Mesothelial cell of epicardium (in vitro differentiated cells): ENCODE data around the gene FRMD4A. TPM values are rescaled to one million over a fixed set of nuclear protein-coding genes. Genes with fewer than 3 reads are reported as not detected.

Source experiments
- DNase-seq, 2 experiments: peaks; one replicate each; pipeline ENCODE4 v3.0.0; 2021; ENCODE audit warnings: low spot score in 2 of 2; ENCODE audit not compliant: unreplicated experiment in 2 of 2
- H3K27ac Mint-ChIP-seq: 2 replicates; pipeline ENCODE4 v1.8.0; 2021; ENCODE audit warnings: mixed read lengths
- H3K27me3 Mint-ChIP-seq: 2 replicates; pipeline ENCODE4 v1.8.0; 2021; ENCODE audit warnings: low read depth, mixed read lengths
- H3K36me3 Mint-ChIP-seq: 2 replicates; pipeline ENCODE4 v1.8.0; 2021; ENCODE audit warnings: mixed read lengths
- H3K4me1 Mint-ChIP-seq: 2 replicates; pipeline ENCODE4 v1.8.0; 2021; ENCODE audit warnings: mixed read lengths
- H3K4me3 Mint-ChIP-seq: 2 replicates; pipeline ENCODE4 v1.8.0; 2021; ENCODE audit warnings: mild to moderate bottlenecking, moderate library complexity, mixed read lengths
- H3K9me3 Mint-ChIP-seq: 2 replicates; pipeline ENCODE4 v1.8.0; 2021; ENCODE audit warnings: mixed read lengths
- total RNA-seq: library from RNA; stranded (reverse); gene quantifications from 3 replicates; pipeline ENCODE4 v1.2.1, GENCODE V29; 2021
- TF ChIP-seq, protein P1 (sequence below): fragments of 200-600 bp; sonication (generic); IDR thresholded peaks from one replicate; pipeline ENCODE4 v1.5.0; 2021; ENCODE audit warnings: antibody characterized with exemption; ENCODE audit not compliant: unreplicated experiment

Gene FRMD4A
- total RNA-seq, 1 donor from 2014 or later, result 45.0 TPM

- TF ChIP-seq, protein P1, sequence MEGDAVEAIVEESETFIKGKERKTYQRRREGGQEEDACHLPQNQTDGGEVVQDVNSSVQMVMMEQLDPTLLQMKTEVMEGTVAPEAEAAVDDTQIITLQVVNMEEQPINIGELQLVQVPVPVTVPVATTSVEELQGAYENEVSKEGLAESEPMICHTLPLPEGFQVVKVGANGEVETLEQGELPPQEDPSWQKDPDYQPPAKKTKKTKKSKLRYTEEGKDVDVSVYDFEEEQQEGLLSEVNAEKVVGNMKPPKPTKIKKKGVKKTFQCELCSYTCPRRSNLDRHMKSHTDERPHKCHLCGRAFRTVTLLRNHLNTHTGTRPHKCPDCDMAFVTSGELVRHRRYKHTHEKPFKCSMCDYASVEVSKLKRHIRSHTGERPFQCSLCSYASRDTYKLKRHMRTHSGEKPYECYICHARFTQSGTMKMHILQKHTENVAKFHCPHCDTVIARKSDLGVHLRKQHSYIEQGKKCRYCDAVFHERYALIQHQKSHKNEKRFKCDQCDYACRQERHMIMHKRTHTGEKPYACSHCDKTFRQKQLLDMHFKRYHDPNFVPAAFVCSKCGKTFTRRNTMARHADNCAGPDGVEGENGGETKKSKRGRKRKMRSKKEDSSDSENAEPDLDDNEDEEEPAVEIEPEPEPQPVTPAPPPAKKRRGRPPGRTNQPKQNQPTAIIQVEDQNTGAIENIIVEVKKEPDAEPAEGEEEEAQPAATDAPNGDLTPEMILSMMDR, result no peak
- DNase-seq, result no peak
- peaks cover 5% of the 10 kb centered on the region for H3K4me1 Mint-ChIP-seq
- H3K9me3 Mint-ChIP-seq, result no peaks in the 10 kb centered on the region
- no peak overlapping the region for H3K27ac Mint-ChIP-seq
- no peak overlapping the region for H3K4me3 Mint-ChIP-seq
- no peaks in the 10 kb centered on the region for H3K27me3 Mint-ChIP-seq
- H3K36me3 Mint-ChIP-seq, result peaks cover 41% of the 10 kb centered on the region
These were observed 665.0 kb downstream of the FRMD4A start for GRCh38 chr10:13665516-13666262.

GRCh38 chr10:13661256-13661655 is 669.5 kb downstream of the FRMD4A start:
- DNase-seq, result no peak
- Mint-ChIP-seq H3K4me1 (peaks cover 11% of the 10 kb centered on the region), H3K9me3 (no peaks in the 10 kb centered on the region), H3K4me3 (no peak overlapping the region), H3K27me3 (no peaks in the 10 kb centered on the region), H3K27ac (peak overlapping the region; percentile 72), H3K36me3 (peaks cover 33% of the 10 kb centered on the region)
- TF ChIP-seq, protein P1, result no peak

DNA sequence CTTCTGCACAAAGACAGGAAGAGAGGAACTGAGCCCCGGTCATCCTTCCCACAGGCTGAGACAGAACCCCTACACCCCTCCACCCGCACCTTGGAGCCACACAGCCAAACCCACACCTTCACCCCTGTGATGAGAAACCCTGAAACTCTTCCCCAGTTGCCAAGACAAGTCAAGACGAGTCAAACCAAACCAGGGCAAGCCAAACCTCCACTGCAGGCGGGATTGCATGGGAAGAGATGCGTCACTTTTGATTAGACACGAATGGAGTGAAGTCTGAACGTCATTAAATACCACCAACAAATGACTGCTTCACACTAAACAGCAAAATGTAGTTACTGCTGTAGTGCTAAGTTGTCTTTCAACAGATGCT is 670.2 kb downstream of the FRMD4A start:
- H3K4me3 Mint-ChIP-seq, result no peak overlapping the region
- H3K9me3 Mint-ChIP-seq, result no peaks in the 10 kb centered on the region
- H3K4me1 Mint-ChIP-seq, result peaks cover 11% of the 10 kb centered on the region
- no peak overlapping the region for H3K27ac Mint-ChIP-seq
- TF ChIP-seq, protein P1, result no peak
- peaks cover 35% of the 10 kb centered on the region for H3K36me3 Mint-ChIP-seq
- no peak for DNase-seq
- H3K27me3 Mint-ChIP-seq, result no peaks in the 10 kb centered on the region

GRCh38 chr10:13659887-13660550 is 670.7 kb downstream of the FRMD4A start:
- H3K4me1 Mint-ChIP-seq, result peaks cover 11% of the 10 kb centered on the region
- H3K27me3 Mint-ChIP-seq, result no peaks in the 10 kb centered on the region
- H3K4me3 Mint-ChIP-seq, result no peak overlapping the region
- H3K27ac Mint-ChIP-seq, result peak overlapping the region; percentile 63
- TF ChIP-seq, protein P1, result peak; percentile 88
- H3K9me3 Mint-ChIP-seq, result no peaks in the 10 kb centered on the region
- H3K36me3 Mint-ChIP-seq, result peaks cover 31% of the 10 kb centered on the region
- DNase-seq, result peak; percentile 49 to 73

DNA sequence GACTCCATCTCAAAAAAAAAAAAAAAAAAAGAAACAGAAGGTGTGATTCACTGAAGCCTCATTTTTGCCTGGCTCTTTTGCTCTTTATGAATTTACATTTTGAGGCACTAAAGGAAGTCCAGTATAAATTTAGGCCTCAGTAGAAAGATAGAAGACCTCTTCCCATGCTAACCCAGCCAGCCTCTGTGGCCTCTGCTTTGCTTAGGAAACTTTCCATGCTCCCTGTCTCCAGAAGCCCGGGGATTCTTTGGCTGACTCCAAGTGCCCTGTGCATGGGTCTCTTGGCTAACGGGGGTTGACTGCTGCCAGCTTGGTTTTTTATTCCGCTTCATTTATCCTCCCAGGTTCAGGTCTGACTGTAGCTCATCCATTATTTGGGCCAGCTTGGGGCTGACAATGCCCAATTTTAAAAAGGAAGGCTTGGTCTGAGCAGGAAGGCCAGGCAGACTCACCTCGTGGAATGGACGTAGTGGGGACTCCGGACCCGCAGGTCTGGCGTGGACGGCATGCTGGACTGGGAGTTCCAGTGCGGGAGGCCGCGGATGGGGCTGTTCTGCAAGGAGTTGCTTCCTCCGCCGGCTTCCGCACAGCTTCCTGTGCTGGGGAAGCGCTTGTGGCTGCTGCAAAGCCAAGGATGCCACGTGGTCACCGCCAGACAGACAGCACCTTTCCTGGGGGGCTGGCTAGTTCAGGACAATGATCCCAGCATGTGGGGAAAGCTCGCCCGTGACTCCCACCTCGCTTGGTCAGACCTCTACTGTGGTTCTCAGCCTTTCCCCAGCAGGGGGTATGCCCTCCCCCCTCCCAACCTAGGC is 671.6 kb downstream of the FRMD4A start:
- Mint-ChIP-seq H3K36me3 (peaks cover 34% of the 10 kb centered on the region), H3K27me3 (no peaks in the 10 kb centered on the region), H3K9me3 (no peaks in the 10 kb centered on the region), H3K27ac (no peak overlapping the region), H3K4me3 (no peak overlapping the region), H3K4me1 (peaks cover 11% of the 10 kb centered on the region)
- no peak for DNase-seq
- TF ChIP-seq, protein P1, result no peak
